Right kidney (tissue), 1 donor: ENCODE measurements around the gene PTGDR.

Experiments
- DNase-seq: peaks from one replicate; pipeline ENCODE4 v3.0.0-alpha.2; 2016

Gene PTGDR

GRCh38 chr14:52312931-52313355 lies 45.4 kb downstream of the PTGDR start:
- peak; percentile 40 for DNase-seq

GRCh38 chr14:52313462-52313861 lies 46.0 kb downstream of the PTGDR start:
- no peak for DNase-seq

- DNase-seq: peak; percentile 93
These were observed 46.6 kb downstream of the PTGDR start, which contains the start of gene PTGER2 for GRCh38 chr14:52313903-52314594. Gene PTGER2 (plus strand): TSS chr14:52314312. CDS start chr14:52314549, 237 bp downstream.

GRCh38 chr14:52314595-52315354 lies 47.3 kb downstream of the PTGDR start:
- peak; percentile 79 for DNase-seq

GRCh38 chr14:52315355-52315718 lies 47.8 kb downstream of the PTGDR start:
- DNase-seq: peak; percentile 15

- no peak for DNase-seq
These were observed 50.6 kb downstream of the PTGDR start for GRCh38 chr14:52318062-52318461.

- DNase-seq: no peak
These were observed 51.5 kb downstream of the PTGDR start for GRCh38 chr14:52318826-52319645.

GRCh38 chr14:52319919-52320318 lies 52.4 kb downstream of the PTGDR start:
- DNase-seq: no peak

GRCh38 chr14:52325126-52325525 lies 57.6 kb downstream of the PTGDR start:
- DNase-seq: no peak

GRCh38 chr14:52325630-52326029 lies 58.1 kb downstream of the PTGDR start:
- no peak for DNase-seq
